LNCAP (cell line): ENCODE data around the gene FAM219A.

ENCODE experiments used
- TF ChIP-seq, protein P1 (sequence below): fragments of 450-650 bp; IDR thresholded peaks from 2 replicates; pipeline ENCODE4 v1.5.1; 2017; ENCODE audit warnings: mild to moderate bottlenecking

Gene FAM219A

DNA sequence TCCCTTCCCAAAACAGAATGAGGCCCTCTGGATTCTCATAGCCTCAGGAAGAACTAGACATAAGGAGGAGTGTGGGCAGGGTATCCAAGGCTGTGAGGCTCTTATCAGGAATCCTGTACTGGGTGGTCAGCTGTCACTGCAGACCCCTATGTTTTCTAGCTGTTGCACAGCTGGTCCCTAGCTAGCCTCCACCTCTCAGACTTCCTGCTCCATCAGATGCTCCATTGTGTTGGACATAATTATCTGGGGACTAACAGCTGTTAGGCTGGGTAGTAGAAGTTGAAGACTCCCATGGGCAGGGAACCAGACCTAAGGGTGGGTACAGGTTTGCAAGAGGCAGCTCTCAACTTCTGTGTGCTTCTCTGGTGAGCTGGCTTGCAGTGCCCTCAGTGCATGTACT, 18.4 kb downstream of the FAM219A start:
- TF ChIP-seq, protein P1, sequence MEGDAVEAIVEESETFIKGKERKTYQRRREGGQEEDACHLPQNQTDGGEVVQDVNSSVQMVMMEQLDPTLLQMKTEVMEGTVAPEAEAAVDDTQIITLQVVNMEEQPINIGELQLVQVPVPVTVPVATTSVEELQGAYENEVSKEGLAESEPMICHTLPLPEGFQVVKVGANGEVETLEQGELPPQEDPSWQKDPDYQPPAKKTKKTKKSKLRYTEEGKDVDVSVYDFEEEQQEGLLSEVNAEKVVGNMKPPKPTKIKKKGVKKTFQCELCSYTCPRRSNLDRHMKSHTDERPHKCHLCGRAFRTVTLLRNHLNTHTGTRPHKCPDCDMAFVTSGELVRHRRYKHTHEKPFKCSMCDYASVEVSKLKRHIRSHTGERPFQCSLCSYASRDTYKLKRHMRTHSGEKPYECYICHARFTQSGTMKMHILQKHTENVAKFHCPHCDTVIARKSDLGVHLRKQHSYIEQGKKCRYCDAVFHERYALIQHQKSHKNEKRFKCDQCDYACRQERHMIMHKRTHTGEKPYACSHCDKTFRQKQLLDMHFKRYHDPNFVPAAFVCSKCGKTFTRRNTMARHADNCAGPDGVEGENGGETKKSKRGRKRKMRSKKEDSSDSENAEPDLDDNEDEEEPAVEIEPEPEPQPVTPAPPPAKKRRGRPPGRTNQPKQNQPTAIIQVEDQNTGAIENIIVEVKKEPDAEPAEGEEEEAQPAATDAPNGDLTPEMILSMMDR, result no peak

DNA sequence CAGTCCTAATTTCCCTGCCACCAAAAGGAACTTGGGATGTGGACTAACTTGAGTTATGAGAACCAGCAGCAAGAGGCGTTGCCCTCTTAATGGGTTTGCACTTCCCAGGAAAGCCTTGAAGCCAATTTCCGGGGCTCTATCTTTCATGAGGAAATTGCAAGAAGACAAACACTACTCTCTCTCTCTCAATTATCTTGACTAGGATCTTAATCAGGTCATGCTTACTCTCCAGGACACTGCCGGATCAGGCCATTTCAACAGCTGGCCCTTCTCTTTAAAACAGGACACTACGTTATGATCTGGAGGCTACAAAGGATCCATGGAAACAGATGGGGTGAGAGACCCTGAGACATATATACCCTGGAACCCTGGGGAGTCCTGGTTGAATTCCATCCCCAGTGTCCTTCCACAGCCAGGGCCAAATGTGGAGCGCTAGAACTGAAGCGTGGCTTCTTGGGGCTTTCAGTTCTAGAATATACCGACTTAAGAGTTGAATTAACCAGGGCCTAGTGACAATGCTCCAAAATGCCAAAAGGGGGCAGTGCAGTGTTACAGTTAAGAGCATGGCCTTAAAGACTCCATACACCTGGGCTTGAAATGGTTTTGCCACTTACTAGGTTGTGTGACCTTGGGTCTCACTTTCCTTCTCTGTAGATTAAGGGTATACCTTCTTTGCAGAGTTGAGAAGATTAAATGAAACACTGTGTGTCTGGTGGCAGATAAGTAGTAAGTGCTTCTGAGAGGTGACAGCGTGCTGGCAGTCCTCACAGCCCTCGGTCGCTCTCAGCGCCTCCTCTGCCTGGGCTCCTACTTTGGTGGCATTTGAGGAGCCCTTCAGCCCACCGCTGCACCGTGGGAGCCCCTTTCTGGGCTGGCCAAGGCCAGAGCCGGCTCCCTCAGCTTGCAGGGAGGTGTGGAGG, 21.1 kb downstream of the FAM219A start:
- TF ChIP-seq, protein P1, result peak; percentile 74

DNA sequence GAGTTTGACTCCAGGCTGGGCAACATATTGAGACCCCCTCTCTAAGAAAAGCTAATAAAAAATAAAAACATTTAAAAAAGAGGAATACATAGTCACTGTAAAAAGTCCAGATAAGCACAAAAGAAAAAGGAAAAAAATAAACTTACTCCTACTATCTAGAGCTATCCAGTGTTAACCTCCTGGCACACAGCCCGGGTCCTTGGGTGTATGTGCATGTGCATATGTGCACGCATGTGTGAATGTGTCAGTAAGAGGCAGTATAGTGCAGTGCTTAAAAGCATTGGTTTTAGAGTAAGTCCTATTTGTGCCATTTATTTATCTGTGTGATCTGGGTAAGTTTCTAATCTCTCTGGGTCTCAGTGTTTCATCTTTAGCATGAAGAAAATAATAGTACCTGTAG, 26.7 kb downstream of the FAM219A start:
- TF ChIP-seq, protein P1, result no peak

DNA sequence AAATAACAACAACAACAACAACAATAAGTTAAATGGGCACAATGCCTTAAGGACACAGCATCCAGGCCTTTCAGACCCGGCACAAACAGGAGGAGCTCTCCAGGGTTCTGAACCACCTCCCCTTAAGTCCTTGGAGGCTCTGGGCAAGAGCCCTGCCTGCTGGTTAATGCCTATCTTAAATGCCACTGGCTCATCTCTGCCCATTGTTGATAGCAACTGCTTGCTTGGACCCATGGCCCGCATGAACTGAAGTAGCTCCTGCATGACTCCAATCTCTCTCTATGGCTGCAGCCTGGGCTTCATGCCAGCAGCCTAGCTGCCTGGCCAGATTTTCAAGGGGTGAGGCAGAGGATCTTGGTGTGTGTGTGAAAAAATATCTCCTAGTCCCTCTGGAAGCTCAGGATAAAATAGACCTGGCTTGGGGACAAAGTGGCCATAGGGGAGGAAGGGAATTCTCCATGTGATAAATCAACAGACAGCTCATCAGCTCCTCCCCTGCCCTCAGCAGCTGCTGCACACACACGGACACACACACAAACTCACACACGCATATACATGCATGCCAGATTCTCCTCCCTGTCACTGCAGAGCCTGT, 27.4 kb downstream of the FAM219A start:
- TF ChIP-seq, protein P1, result no peak

DNA sequence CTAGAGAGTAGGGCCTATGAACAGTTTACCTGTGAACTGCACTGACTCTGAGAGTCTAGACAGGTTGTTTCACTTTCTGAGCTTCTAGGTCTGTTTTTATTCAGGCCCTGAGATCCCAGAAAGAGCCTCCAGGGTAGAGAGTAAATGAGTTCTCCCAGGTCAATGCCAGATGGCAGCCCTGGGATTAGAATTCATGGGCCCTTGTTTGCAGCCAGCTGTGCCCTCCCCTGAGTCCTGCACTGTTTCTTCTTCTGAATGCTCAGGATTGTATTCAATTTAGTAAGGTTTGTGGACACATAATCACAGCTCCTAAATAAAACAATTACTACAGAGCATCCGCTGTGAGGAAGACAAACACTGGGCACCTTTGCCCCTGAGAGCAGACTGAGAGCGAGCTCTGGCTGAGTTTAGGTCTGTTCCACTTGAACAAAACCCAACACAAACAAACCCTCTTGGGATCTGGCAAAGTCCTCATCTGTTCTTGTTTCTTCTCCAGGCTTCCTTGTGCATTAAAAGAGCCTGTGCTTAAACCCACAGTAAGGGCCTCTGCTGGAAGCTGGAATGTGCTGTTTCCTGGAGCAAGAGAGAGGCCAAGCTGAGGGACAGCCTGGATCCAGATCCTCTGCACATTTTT, 29.9 kb downstream of the FAM219A start:
- TF ChIP-seq, protein P1, result no peak

DNA sequence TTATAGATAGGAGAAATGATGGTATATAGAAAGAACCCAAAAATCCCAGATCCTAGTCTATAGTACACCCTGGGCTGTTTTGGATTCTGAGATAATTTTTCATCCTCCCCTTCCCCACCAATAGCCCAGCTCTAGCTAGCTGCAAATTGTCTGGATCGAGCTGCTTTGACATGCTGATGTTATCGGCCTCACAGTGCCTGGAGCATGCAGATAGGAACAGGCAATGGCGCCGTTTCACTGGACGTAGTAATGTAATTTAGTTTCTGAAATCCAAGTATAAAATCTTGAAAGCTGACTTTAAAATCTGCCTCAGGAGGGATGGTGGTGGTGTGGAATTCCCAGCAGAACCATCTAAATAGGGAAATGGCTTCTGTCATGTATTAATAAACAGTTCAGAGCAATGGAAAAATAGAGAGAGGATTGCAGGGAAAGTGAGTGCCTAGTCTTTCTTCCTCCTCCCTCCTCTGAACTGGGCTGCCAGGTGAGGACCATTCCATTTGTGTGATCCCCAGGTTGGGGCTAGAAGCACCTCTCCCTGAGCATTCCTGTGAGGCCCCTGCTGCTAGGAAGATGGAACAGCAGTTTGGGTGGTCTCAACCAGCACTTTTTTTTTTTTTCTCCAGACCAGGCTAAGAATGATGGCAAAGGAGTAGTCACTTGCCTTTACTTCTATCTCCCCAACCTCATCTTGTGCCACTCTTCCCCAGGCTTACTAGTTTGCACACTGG, 31.9 kb downstream of the FAM219A start:
- TF ChIP-seq, protein P1, result no peak
